Measurements from ENCODE around the gene SMYD3. TPM values are rescaled to one million over a fixed set of nuclear protein-coding genes. Genes with fewer than 3 reads are reported as not detected.

Gene SMYD3
- total and polyA plus RNA-seq, 9 of the 15 experiments (the other 6 are each of a cell fraction or from before 2014, with no cell fraction given) = 128 to 440 (median 197) TPM

- TF ChIP-seq AFF1 (IDR thresholded peaks at IDR 0.05; ENCODE audit: low read depth in 1 of 2, partially characterized antibody in 2 of 2) (no peak), E4F1 (CRISPR knock-in tag; IDR thresholded peaks at IDR 0.05; ENCODE audit: borderline replicate concordance) (no peak), SOX6 (IDR thresholded peaks at IDR 0.05) (no peak), ZNF41 (CRISPR knock-in tag; conservative IDR thresholded peaks at IDR 0.05) (no peak), POLR2G (IDR thresholded peaks at IDR 0.05; ENCODE audit: low read depth, low read length) (no peak), PTBP1 (IDR thresholded peaks at IDR 0.05; ENCODE audit: low read depth, low read length) (no peak), NFATC3 (IDR thresholded peaks at IDR 0.05) (no peak), ZNF655 (CRISPR knock-in tag; IDR thresholded peaks at IDR 0.05) (no peak), ZBTB49 (CRISPR knock-in tag; IDR thresholded peaks at IDR 0.05; ENCODE audit: borderline replicate concordance) (no peak)
Observed at GRCh38 chr1:246151796-246152434, 355.2 kb downstream of the SMYD3 start (continued).

Data from K562 (cell line).